Stomach (tissue), 4 donors: ENCODE results near the gene MZT2A.
"Not testable (repeated sequence)": the region's sequence is repeated elsewhere in the genome, so short reads cannot be mapped to it uniquely, and the experiment has no call there.

Experiments
- CTCF ChIP-seq, 7 experiments: fragments of 450-650 bp in 4 of 7; fragments of 200-600 bp in 3 of 7; sonication (generic) in 3 of 7; IDR thresholded peaks; one replicate each; pipeline ENCODE4 v1.5.1; 2016 to 2019; ENCODE audit warnings: antibody characterized with exemption in 7 of 7, control low read depth in 2 of 7, mild to moderate bottlenecking in 1 of 7
- EP300 ChIP-seq: sonication (generic); formaldehyde crosslinking; IDR thresholded peaks from one replicate; pipeline ENCODE4 v1.6.1; 2017; ENCODE audit warnings: antibody characterized with exemption
- POLR2A ChIP-seq, 4 donors: fragments of 450-650 bp; IDR thresholded peaks; one replicate each; pipeline ENCODE4 v1.6.1; 2016; ENCODE audit warnings: antibody characterized with exemption in 4 of 4, control low read depth in 2 of 4, mild to moderate bottlenecking in 1 of 4, moderate library complexity in 1 of 4
- POLR2AphosphoS5 ChIP-seq, 3 donors: sonication (generic); formaldehyde crosslinking; IDR thresholded peaks; one replicate each; pipeline ENCODE4 v1.6.1; 2016; ENCODE audit warnings: antibody characterized with exemption in 3 of 3

GRCh38 chr2:131518531-131518930 is 26.3 kb upstream of the MZT2A start:
- not testable (repeated sequence) for TF ChIP-seq CTCF (IDR thresholded peaks at IDR 0.05); POLR2A (IDR thresholded peaks at IDR 0.05); POLR2AphosphoS5 (IDR thresholded peaks at IDR 0.05); EP300
